ENCODE data around the gene LRSAM1. TPM values are rescaled to one million over a fixed set of nuclear protein-coding genes. Genes with fewer than 3 reads are reported as not detected.
A peak's percentile ranks its signal among the peaks of the same experiment; 100 is the strongest.

LRSAM1 gene
- total and polyA plus RNA-seq, 9 of the 15 experiments (the other 6 are each of a cell fraction or from before 2014, with no cell fraction given): 0.07 to 16.2 (median 4.7) TPM

GRCh38 chr9:127423934-127424675 is 27.2 kb upstream of the LRSAM1 start, which contains the start of gene ZNF79 (continued):
- TF ChIP-seq ZNF785 (CRISPR knock-in tag; IDR thresholded peaks at IDR 0.05): no peak
- TF ChIP-seq ZNF507 (tag; conservative IDR thresholded peaks at IDR 0.05): no peak
- TF ChIP-seq ZNF263 (CRISPR knock-in tag; IDR thresholded peaks at IDR 0.05; ENCODE audit: borderline replicate concordance): peak; percentile 15; the same call in 1 of the 2 replicates
- no peak for TF ChIP-seq XRCC5 (IDR thresholded peaks at IDR 0.05; ENCODE audit: low read depth, low read length)
- TF ChIP-seq ZNF436 (CRISPR knock-in tag; IDR thresholded peaks at IDR 0.05): no peak
- TF ChIP-seq, protein P1, sequence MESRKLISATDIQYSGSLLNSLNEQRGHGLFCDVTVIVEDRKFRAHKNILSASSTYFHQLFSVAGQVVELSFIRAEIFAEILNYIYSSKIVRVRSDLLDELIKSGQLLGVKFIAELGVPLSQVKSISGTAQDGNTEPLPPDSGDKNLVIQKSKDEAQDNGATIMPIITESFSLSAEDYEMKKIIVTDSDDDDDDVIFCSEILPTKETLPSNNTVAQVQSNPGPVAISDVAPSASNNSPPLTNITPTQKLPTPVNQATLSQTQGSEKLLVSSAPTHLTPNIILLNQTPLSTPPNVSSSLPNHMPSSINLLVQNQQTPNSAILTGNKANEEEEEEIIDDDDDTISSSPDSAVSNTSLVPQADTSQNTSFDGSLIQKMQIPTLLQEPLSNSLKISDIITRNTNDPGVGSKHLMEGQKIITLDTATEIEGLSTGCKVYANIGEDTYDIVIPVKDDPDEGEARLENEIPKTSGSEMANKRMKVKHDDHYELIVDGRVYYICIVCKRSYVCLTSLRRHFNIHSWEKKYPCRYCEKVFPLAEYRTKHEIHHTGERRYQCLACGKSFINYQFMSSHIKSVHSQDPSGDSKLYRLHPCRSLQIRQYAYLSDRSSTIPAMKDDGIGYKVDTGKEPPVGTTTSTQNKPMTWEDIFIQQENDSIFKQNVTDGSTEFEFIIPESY (CRISPR knock-in tag; IDR thresholded peaks at IDR 0.05): no peak
- TF ChIP-seq GATA2 (CRISPR knock-in tag; IDR thresholded peaks at IDR 0.05): no peak
- TF ChIP-seq, protein P2, sequence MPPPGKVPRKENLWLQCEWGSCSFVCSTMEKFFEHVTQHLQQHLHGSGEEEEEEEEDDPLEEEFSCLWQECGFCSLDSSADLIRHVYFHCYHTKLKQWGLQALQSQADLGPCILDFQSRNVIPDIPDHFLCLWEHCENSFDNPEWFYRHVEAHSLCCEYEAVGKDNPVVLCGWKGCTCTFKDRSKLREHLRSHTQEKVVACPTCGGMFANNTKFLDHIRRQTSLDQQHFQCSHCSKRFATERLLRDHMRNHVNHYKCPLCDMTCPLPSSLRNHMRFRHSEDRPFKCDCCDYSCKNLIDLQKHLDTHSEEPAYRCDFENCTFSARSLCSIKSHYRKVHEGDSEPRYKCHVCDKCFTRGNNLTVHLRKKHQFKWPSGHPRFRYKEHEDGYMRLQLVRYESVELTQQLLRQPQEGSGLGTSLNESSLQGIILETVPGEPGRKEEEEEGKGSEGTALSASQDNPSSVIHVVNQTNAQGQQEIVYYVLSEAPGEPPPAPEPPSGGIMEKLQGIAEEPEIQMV (tag; conservative IDR thresholded peaks at IDR 0.05; ENCODE audit: low read depth): no peak
- TF ChIP-seq SP1 (CRISPR knock-in tag; IDR thresholded peaks at IDR 0.05): peak; percentile 55; the same call in 1 of the 2 replicates
- TF ChIP-seq TCFL5 (CRISPR knock-in tag; conservative IDR thresholded peaks at IDR 0.05): no peak
- no peak for TF ChIP-seq ZNF175 (CRISPR knock-in tag; IDR thresholded peaks at IDR 0.05; ENCODE audit: low read depth)
- peak; percentile 91 for TF ChIP-seq PHF20 (IDR thresholded peaks at IDR 0.05; ENCODE audit: partially characterized antibody)
- peak; percentile 62; the same call in 1 of the 2 replicates for TF ChIP-seq PML (IDR thresholded peaks at IDR 0.05; ENCODE audit: low read length)
- no peak for TF ChIP-seq SIRT6 (IDR thresholded peaks at IDR 0.05; ENCODE audit: low read depth, low read length)
- no peak for TF ChIP-seq MYNN (IDR thresholded peaks at IDR 0.05)
- no peak for TF ChIP-seq MYNN (CRISPR knock-in tag; IDR thresholded peaks at IDR 0.05)
- TF ChIP-seq HNRNPK (IDR thresholded peaks at IDR 0.05; ENCODE audit: low read depth, low read length, poor library complexity, severe bottlenecking): no peak
- peak; percentile 56; the same call in 1 of the 2 replicates for TF ChIP-seq TEAD4 (IDR thresholded peaks at IDR 0.05; ENCODE audit: low read length)
- no peak for TF ChIP-seq TEAD4 (CRISPR knock-in tag; IDR thresholded peaks at IDR 0.05; ENCODE audit: borderline replicate concordance)
- TF ChIP-seq GTF2F1 (IDR thresholded peaks at IDR 0.05; ENCODE audit: low read depth, low read length): peak; percentile 96
- TF ChIP-seq, protein P3, sequence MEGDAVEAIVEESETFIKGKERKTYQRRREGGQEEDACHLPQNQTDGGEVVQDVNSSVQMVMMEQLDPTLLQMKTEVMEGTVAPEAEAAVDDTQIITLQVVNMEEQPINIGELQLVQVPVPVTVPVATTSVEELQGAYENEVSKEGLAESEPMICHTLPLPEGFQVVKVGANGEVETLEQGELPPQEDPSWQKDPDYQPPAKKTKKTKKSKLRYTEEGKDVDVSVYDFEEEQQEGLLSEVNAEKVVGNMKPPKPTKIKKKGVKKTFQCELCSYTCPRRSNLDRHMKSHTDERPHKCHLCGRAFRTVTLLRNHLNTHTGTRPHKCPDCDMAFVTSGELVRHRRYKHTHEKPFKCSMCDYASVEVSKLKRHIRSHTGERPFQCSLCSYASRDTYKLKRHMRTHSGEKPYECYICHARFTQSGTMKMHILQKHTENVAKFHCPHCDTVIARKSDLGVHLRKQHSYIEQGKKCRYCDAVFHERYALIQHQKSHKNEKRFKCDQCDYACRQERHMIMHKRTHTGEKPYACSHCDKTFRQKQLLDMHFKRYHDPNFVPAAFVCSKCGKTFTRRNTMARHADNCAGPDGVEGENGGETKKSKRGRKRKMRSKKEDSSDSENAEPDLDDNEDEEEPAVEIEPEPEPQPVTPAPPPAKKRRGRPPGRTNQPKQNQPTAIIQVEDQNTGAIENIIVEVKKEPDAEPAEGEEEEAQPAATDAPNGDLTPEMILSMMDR (IDR thresholded peaks at IDR 0.05 in 2 of 3, conservative IDR thresholded peaks at IDR 0.05 in 1 of 3; ENCODE audit: insufficient read depth in 2 of 3, low read depth in 1 of 3, low read length in 3 of 3): no peak
- TF ChIP-seq FOXM1 (IDR thresholded peaks at IDR 0.05; ENCODE audit: low read depth): no peak
- TF ChIP-seq FOXM1 (CRISPR knock-in tag; IDR thresholded peaks at IDR 0.05; ENCODE audit: low read depth): no peak
- TF ChIP-seq ETV1 (tag; conservative IDR thresholded peaks at IDR 0.05; ENCODE audit: low read depth): no peak

Data from K562 (cell line).